ENCODE data around the gene CEP83.
"Not testable (repeated sequence)": the region's sequence is repeated elsewhere in the genome, so short reads cannot be mapped to it uniquely, and the experiment has no call there.

The CEP83 gene

GRCh38 chr12:94481734-94482133, 22.1 kb upstream of the CEP83 start:
- H3K36me3 ChIP-seq (ENCODE audit: control insufficient read depth, low read depth, low read length), result no peaks in the 10 kb centered on the region
- H3K27ac ChIP-seq (ENCODE audit: low read length), result no peak overlapping the region
- no peaks in the 10 kb centered on the region for H3K27me3 ChIP-seq (ENCODE audit: control insufficient read depth, insufficient read depth, low read length)
- no peak overlapping the region for H3K9ac ChIP-seq (ENCODE audit: low read length)
- no peak overlapping the region for H3K4me3 ChIP-seq (ENCODE audit: low read length)
- no peaks in the 10 kb centered on the region for H3K4me1 ChIP-seq (ENCODE audit: control insufficient read depth, low read depth, low read length)
- H3K9me3 ChIP-seq (ENCODE audit: control insufficient read depth, low read depth, low read length), result no peaks in the 10 kb centered on the region

- no peaks in the 10 kb centered on the region for H3K9me3 ChIP-seq (ENCODE audit: control insufficient read depth, low read depth, low read length)
- no peaks in the 10 kb centered on the region for H3K4me1 ChIP-seq (ENCODE audit: control insufficient read depth, low read depth, low read length)
- no peaks in the 10 kb centered on the region for H3K36me3 ChIP-seq (ENCODE audit: control insufficient read depth, low read depth, low read length)
- H3K27ac ChIP-seq (ENCODE audit: low read length), result no peak overlapping the region
- H3K4me3 ChIP-seq (ENCODE audit: low read length), result no peak overlapping the region
- no peak overlapping the region for H3K9ac ChIP-seq (ENCODE audit: low read length)
- H3K27me3 ChIP-seq (ENCODE audit: control insufficient read depth, insufficient read depth, low read length), result no peaks in the 10 kb centered on the region
Observed at GRCh38 chr12:94469522-94469921, 9.9 kb upstream of the CEP83 start.

- peaks cover 3% of the 10 kb centered on the region for H3K4me1 ChIP-seq (ENCODE audit: control insufficient read depth, low read depth, low read length)
- no peaks in the 10 kb centered on the region for H3K36me3 ChIP-seq (ENCODE audit: control insufficient read depth, low read depth, low read length)
- H3K9me3 ChIP-seq (ENCODE audit: control insufficient read depth, low read depth, low read length), result no peaks in the 10 kb centered on the region
- H3K4me3 ChIP-seq (ENCODE audit: low read length), result peak overlapping the region; percentile 96
- peak overlapping the region; percentile 82 for H3K9ac ChIP-seq (ENCODE audit: low read length)
- H3K27ac ChIP-seq (ENCODE audit: low read length), result no peak overlapping the region
- H3K27me3 ChIP-seq (ENCODE audit: control insufficient read depth, insufficient read depth, low read length), result peaks cover 7% of the 10 kb centered on the region
Observed at GRCh38 chr12:94460616-94460959, 921 bp upstream of the CEP83 start.

DNA sequence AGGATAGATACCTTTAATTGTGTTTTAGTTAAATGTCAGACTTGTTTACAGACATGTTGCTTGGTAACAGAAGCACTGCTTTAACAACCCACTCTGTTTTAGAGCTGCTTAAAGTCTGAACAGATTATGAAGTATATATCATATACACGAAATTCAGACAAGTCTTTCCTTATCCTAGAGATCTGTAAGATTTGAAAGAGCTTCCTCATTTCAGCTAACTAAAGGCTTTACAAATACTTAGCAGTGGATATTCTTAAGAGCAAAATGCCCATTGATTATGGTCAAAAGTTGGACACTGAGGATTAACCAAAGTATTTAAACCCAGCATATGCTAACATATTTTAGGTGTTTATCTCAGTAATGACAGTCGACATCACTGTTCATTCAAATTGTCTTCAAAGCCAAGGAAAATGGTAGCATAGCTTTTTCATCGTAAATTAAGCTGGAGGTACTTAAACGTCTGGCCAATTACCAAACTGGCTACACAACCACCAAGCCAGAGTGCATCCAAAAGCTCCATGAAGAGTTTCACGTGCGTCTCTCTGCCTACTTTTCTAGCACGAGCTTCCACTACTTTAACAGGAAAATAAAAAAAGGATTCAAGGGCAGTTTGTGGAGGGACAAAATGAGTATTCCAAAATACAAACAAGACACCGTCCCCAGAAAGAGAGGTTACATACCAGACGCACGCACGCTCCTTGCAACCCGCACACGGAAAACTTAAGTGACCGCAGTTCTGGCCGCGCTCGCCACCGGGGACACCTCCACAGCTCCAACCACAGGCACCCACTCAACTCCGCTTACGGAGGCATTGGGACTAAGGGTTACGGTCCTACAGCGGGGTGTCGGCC, 565 bp downstream of the CEP83 start:
- Histone ChIP-seq H3K27ac (ENCODE audit: low read length) (no peak overlapping the region), H3K27me3 (ENCODE audit: control insufficient read depth, insufficient read depth, low read length) (peaks cover 7% of the 10 kb centered on the region), H3K9ac (ENCODE audit: low read length) (peak overlapping the region; percentile 82), H3K9me3 (ENCODE audit: control insufficient read depth, low read depth, low read length) (no peaks in the 10 kb centered on the region), H3K4me1 (ENCODE audit: control insufficient read depth, low read depth, low read length) (peaks cover 3% of the 10 kb centered on the region), H3K36me3 (ENCODE audit: control insufficient read depth, low read depth, low read length) (no peaks in the 10 kb centered on the region), H3K4me3 (ENCODE audit: low read length) (peak overlapping the region; percentile 96)

DNA sequence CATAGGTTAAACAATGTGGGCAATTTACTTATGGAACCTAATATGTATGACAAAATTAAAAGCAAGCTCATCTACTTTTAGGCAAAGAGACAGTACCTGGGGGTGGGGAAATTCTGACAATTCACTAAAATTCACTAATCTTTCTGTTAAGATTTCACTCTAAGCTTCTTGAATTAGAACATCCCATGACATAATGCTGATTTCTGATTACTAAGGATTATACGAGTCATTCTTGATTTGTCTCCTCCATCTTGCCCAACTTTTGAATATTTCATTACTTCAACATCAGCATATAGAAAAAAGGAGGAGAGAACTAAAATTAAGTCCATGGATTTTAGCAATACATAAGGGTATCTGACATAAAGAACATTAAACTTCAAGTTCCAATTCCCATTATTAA, 2.4 kb downstream of the CEP83 start:
- Histone ChIP-seq H3K36me3 (ENCODE audit: control insufficient read depth, low read depth, low read length) (no peaks in the 10 kb centered on the region), H3K4me1 (ENCODE audit: control insufficient read depth, low read depth, low read length) (peaks cover 3% of the 10 kb centered on the region), H3K9me3 (ENCODE audit: control insufficient read depth, low read depth, low read length) (no peaks in the 10 kb centered on the region), H3K27ac (ENCODE audit: low read length) (no peak overlapping the region), H3K9ac (ENCODE audit: low read length) (no peak overlapping the region), H3K4me3 (ENCODE audit: low read length) (no peak overlapping the region), H3K27me3 (ENCODE audit: control insufficient read depth, insufficient read depth, low read length) (peaks cover 7% of the 10 kb centered on the region)

GRCh38 chr12:94454318-94454717, 5.3 kb downstream of the CEP83 start:
- not testable (repeated sequence) for H3K27ac ChIP-seq (ENCODE audit: low read length); H3K4me3 ChIP-seq (ENCODE audit: low read length); H3K36me3 ChIP-seq (ENCODE audit: control insufficient read depth, low read depth, low read length); H3K27me3 ChIP-seq (ENCODE audit: control insufficient read depth, insufficient read depth, low read length); H3K9me3 ChIP-seq (ENCODE audit: control insufficient read depth, low read depth, low read length); H3K9ac ChIP-seq (ENCODE audit: low read length); H3K4me1 ChIP-seq (ENCODE audit: control insufficient read depth, low read depth, low read length)

DNA sequence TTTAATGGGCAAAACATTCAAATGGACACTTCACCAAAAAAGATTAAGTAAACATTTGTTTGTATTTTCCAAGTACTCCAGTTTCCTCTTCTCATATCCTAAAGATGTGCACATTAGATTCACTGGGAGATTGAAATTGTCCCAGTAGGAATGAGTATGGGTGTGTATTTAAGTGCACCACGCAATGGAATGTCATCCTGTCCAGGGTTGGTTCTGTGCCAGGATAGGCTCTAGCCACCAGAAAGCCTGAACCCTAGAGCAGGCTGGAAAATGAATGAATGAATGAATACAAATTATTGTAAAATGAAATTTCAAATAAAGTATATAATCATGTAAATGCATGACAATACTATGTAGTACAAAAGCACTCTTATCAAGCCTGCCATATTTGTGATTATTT, 14.0 kb downstream of the CEP83 start:
- no peak overlapping the region for H3K27ac ChIP-seq (ENCODE audit: low read length)
- H3K27me3 ChIP-seq (ENCODE audit: control insufficient read depth, insufficient read depth, low read length), result no peaks in the 10 kb centered on the region
- no peak overlapping the region for H3K9ac ChIP-seq (ENCODE audit: low read length)
- no peaks in the 10 kb centered on the region for H3K9me3 ChIP-seq (ENCODE audit: control insufficient read depth, low read depth, low read length)
- H3K36me3 ChIP-seq (ENCODE audit: control insufficient read depth, low read depth, low read length), result no peaks in the 10 kb centered on the region
- H3K4me1 ChIP-seq (ENCODE audit: control insufficient read depth, low read depth, low read length), result no peaks in the 10 kb centered on the region
- no peak overlapping the region for H3K4me3 ChIP-seq (ENCODE audit: low read length)

GRCh38 chr12:94437303-94437702, 22.4 kb downstream of the CEP83 start:
- no peaks in the 10 kb centered on the region for H3K36me3 ChIP-seq (ENCODE audit: control insufficient read depth, low read depth, low read length)
- H3K9me3 ChIP-seq (ENCODE audit: control insufficient read depth, low read depth, low read length), result no peaks in the 10 kb centered on the region
- H3K9ac ChIP-seq (ENCODE audit: low read length), result no peak overlapping the region
- no peak overlapping the region for H3K27ac ChIP-seq (ENCODE audit: low read length)
- peaks cover 3% of the 10 kb centered on the region for H3K4me1 ChIP-seq (ENCODE audit: control insufficient read depth, low read depth, low read length)
- H3K4me3 ChIP-seq (ENCODE audit: low read length), result no peak overlapping the region
- H3K27me3 ChIP-seq (ENCODE audit: control insufficient read depth, insufficient read depth, low read length), result no peaks in the 10 kb centered on the region

DNA sequence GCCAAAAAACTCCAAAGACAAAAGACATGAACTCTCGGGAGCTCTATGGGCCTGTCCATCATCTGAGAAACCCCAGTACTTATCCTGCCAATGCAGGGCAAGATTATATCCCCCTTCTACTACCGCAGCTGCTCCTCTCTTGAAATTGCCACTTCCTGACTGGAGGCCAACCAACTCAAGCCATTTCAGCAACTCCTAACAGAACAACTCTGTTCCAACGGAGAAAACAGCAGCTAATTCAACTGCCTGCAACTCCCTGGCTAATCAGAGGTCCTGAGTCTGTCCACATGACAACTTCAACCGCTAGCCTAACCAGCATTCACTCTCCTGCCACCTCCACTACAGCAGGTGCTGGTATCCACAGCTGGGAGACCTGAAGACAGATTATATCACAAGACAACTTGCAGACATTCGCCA, 24.1 kb downstream of the CEP83 start:
- Histone ChIP-seq H3K4me3 (ENCODE audit: low read length) (no peak overlapping the region), H3K27ac (ENCODE audit: low read length) (no peak overlapping the region), H3K9ac (ENCODE audit: low read length) (no peak overlapping the region), H3K27me3 (ENCODE audit: control insufficient read depth, insufficient read depth, low read length) (no peaks in the 10 kb centered on the region), H3K9me3 (ENCODE audit: control insufficient read depth, low read depth, low read length) (no peaks in the 10 kb centered on the region), H3K36me3 (ENCODE audit: control insufficient read depth, low read depth, low read length) (no peaks in the 10 kb centered on the region), H3K4me1 (ENCODE audit: control insufficient read depth, low read depth, low read length) (peaks cover 3% of the 10 kb centered on the region)

DNA sequence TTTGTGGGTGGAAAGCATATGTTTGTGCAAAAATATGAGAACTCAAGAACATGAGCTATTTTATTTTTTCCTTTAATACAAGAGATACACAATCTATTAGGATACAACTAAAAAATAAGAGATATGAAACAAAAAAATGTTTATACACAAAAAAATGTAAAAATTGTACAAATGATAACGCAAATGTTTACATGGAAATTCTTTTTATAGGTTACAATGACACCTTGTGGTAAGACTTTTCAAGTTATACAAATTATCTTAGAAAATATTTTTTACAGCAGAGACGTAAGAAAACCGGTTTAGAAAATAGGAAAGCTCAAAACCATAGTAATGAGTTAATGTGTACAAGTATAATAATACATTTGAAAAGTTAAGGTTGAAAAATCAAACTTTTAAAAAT, 25.5 kb downstream of the CEP83 start:
- no peak overlapping the region for H3K4me3 ChIP-seq (ENCODE audit: low read length)
- no peaks in the 10 kb centered on the region for H3K9me3 ChIP-seq (ENCODE audit: control insufficient read depth, low read depth, low read length)
- H3K9ac ChIP-seq (ENCODE audit: low read length), result no peak overlapping the region
- H3K27me3 ChIP-seq (ENCODE audit: control insufficient read depth, insufficient read depth, low read length), result no peaks in the 10 kb centered on the region
- no peak overlapping the region for H3K27ac ChIP-seq (ENCODE audit: low read length)
- peaks cover 11% of the 10 kb centered on the region for H3K4me1 ChIP-seq (ENCODE audit: control insufficient read depth, low read depth, low read length)
- H3K36me3 ChIP-seq (ENCODE audit: control insufficient read depth, low read depth, low read length), result no peaks in the 10 kb centered on the region

- Histone ChIP-seq H3K9me3 (ENCODE audit: control insufficient read depth, low read depth, low read length) (no peaks in the 10 kb centered on the region), H3K9ac (ENCODE audit: low read length) (no peak overlapping the region), H3K4me3 (ENCODE audit: low read length) (no peak overlapping the region), H3K4me1 (ENCODE audit: control insufficient read depth, low read depth, low read length) (peaks cover 14% of the 10 kb centered on the region), H3K27me3 (ENCODE audit: control insufficient read depth, insufficient read depth, low read length) (no peaks in the 10 kb centered on the region), H3K36me3 (ENCODE audit: control insufficient read depth, low read depth, low read length) (no peaks in the 10 kb centered on the region), H3K27ac (ENCODE audit: low read length) (no peak overlapping the region)
Observed at GRCh38 chr12:94433744-94434143, 25.9 kb downstream of the CEP83 start.

DNA sequence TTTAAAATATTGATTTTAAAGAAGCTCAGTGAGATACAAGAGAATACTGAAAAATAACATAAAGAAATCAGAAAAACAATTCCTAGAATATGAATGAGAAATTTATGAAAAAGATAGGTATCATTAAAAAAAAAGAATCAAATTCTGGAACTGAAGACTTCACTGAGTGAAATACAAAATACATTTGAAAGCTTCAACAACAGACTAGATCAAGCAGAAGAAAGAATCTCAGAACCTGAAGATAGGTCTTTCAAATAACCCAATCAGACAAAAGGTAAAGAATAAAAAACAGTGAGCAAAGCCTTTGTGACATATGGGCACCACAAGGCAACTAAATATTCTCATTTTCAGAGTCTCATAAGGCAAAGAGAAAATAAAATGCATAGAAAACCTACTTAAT, 29.4 kb downstream of the CEP83 start:
- H3K4me1 ChIP-seq (ENCODE audit: control insufficient read depth, low read depth, low read length), result peaks cover 42% of the 10 kb centered on the region
- no peaks in the 10 kb centered on the region for H3K9me3 ChIP-seq (ENCODE audit: control insufficient read depth, low read depth, low read length)
- no peaks in the 10 kb centered on the region for H3K27me3 ChIP-seq (ENCODE audit: control insufficient read depth, insufficient read depth, low read length)
- H3K4me3 ChIP-seq (ENCODE audit: low read length), result no peak overlapping the region
- no peaks in the 10 kb centered on the region for H3K36me3 ChIP-seq (ENCODE audit: control insufficient read depth, low read depth, low read length)
- no peak overlapping the region for H3K27ac ChIP-seq (ENCODE audit: low read length)
- no peak overlapping the region for H3K9ac ChIP-seq (ENCODE audit: low read length)
